Astrocyte (in vitro differentiated cells and primary cell): ENCODE measurements around the gene PPP1R14C. TPM values are rescaled to one million over a fixed set of nuclear protein-coding genes. Genes with fewer than 3 reads are reported as not detected.

ENCODE experiments used
- DNase-seq: peaks from one replicate; pipeline ENCODE4 v3.0.0-alpha.2; 2010; ENCODE audit warnings: low read depth
- FAIRE-seq: peaks from 2 replicates; lab custom pipeline; 2011; peaks lifted over from hg19 to GRCh38; lab: Jason Lieb, UNC
- H2AFZ ChIP-seq: 2 replicates; pipeline ENCODE4 v1.6.0; 2012; ENCODE audit warnings: low read depth, low read length, inconsistent platforms
- H3K27ac ChIP-seq: 2 replicates; pipeline ENCODE4 v1.5.1; 2011; ENCODE audit warnings: low read depth, low read length, inconsistent platforms
- H3K27me3 ChIP-seq: 2 replicates; pipeline ENCODE4 v1.6.0; 2011; ENCODE audit warnings: low read length, inconsistent platforms; ENCODE audit not compliant: insufficient read depth
- H3K36me3 ChIP-seq: 2 replicates; pipeline ENCODE4 v1.5.1; 2011; ENCODE audit warnings: low read length, inconsistent platforms; ENCODE audit not compliant: insufficient read depth
- H3K4me1 ChIP-seq: 2 replicates; pipeline ENCODE4 v1.5.1; 2011; ENCODE audit warnings: low read length, inconsistent platforms; ENCODE audit not compliant: insufficient read depth
- H3K4me2 ChIP-seq: 2 replicates; pipeline ENCODE4 v1.6.0; 2012; ENCODE audit warnings: low read length, inconsistent platforms
- H3K4me3 ChIP-seq: 2 replicates; pipeline ENCODE4 v1.5.1; 2011; ENCODE audit warnings: low read depth, mild to moderate bottlenecking, low read length, inconsistent platforms; ENCODE audit not compliant: insufficient read depth
- H3K79me2 ChIP-seq: 2 replicates; pipeline ENCODE4 v1.6.0; 2012; ENCODE audit warnings: mild to moderate bottlenecking, low read length, inconsistent platforms; ENCODE audit not compliant: insufficient read depth
- H3K9ac ChIP-seq: 2 replicates; pipeline ENCODE4 v1.6.0; 2012; ENCODE audit warnings: mild to moderate bottlenecking, low read length, inconsistent platforms
- H3K9me3 ChIP-seq: 2 replicates; pipeline ENCODE4 v1.5.1; 2012; ENCODE audit warnings: low read depth, mild to moderate bottlenecking, low read length, inconsistent platforms; ENCODE audit not compliant: insufficient read depth
- H4K20me1 ChIP-seq: 2 replicates; pipeline ENCODE4 v1.6.0; 2012; ENCODE audit warnings: low read length, inconsistent platforms; ENCODE audit not compliant: insufficient read depth
- H3K27ac Mint-ChIP-seq: one replicate; pipeline ENCODE4 v1.8.0; 2021; ENCODE audit warnings: mild to moderate bottlenecking, mixed read lengths; ENCODE audit not compliant: unreplicated experiment
- H3K27me3 Mint-ChIP-seq: one replicate; pipeline ENCODE4 v1.8.0; 2021; ENCODE audit warnings: low read depth, mixed read lengths; ENCODE audit not compliant: unreplicated experiment
- H3K36me3 Mint-ChIP-seq: one replicate; pipeline ENCODE4 v1.8.0; 2021; ENCODE audit warnings: low read depth, mixed read lengths; ENCODE audit not compliant: unreplicated experiment
- H3K4me1 Mint-ChIP-seq: one replicate; pipeline ENCODE4 v1.8.0; 2021; ENCODE audit warnings: low read depth, mixed read lengths; ENCODE audit not compliant: unreplicated experiment
- H3K4me3 Mint-ChIP-seq: one replicate; pipeline ENCODE4 v1.8.0; 2021; ENCODE audit warnings: mild to moderate bottlenecking, moderate library complexity, mixed read lengths; ENCODE audit not compliant: unreplicated experiment
- H3K9me3 Mint-ChIP-seq: one replicate; pipeline ENCODE4 v1.8.0; 2021; ENCODE audit warnings: mild to moderate bottlenecking, mixed read lengths; ENCODE audit not compliant: unreplicated experiment
- CTCF ChIP-seq: IDR thresholded peaks from 2 replicates; pipeline ENCODE4 v1.5.1; 2011; ENCODE audit warnings: low read depth, mild to moderate bottlenecking, inconsistent platforms, low read length, moderate library complexity; ENCODE audit not compliant: insufficient read depth
- EZH2 ChIP-seq: IDR thresholded peaks from 2 replicates; pipeline ENCODE4 v1.6.1; 2012; ENCODE audit warnings: mild to moderate bottlenecking, low read length, inconsistent platforms; ENCODE audit not compliant: insufficient read depth
- total RNA-seq: library from RNA; stranded (reverse); gene quantifications from 2 replicates; pipeline ENCODE4 v1.2.1, GENCODE V29; 2021

The PPP1R14C gene
- total RNA-seq, 1 donor from 2014 or later = 3.9 TPM

- H3K36me3 Mint-ChIP-seq = no peaks in the 10 kb centered on the region
- H3K9me3 Mint-ChIP-seq = peaks cover 1% of the 10 kb centered on the region
- H3K4me1 Mint-ChIP-seq = peaks cover 19% of the 10 kb centered on the region
- Histone ChIP-seq H3K4me2 (no peak overlapping the region), H3K79me2 (no peaks in the 10 kb centered on the region), H3K4me3 (no peak overlapping the region), H3K9ac (no peak overlapping the region), H3K9me3 (no peaks in the 10 kb centered on the region), H3K36me3 (no peaks in the 10 kb centered on the region), H2AFZ (no peak overlapping the region), H3K27me3 (no peaks in the 10 kb centered on the region), H3K27ac (no peak overlapping the region), H4K20me1 (no peaks in the 10 kb centered on the region), H3K4me1 (peaks cover 4% of the 10 kb centered on the region)
- no peak overlapping the region for H3K4me3 Mint-ChIP-seq
- no peak for TF ChIP-seq CTCF
- no peak for TF ChIP-seq EZH2
- no peak for FAIRE-seq
- H3K27me3 Mint-ChIP-seq = peaks cover 11% of the 10 kb centered on the region
- H3K27ac Mint-ChIP-seq = no peak overlapping the region
- DNase-seq = no peak
Measured at GRCh38 chr6:150176659-150177058, 33.8 kb downstream of the PPP1R14C start.

GRCh38 chr6:150177259-150177951 is 34.6 kb downstream of the PPP1R14C start:
- Histone ChIP-seq H4K20me1 (no peaks in the 10 kb centered on the region), H3K27me3 (no peaks in the 10 kb centered on the region), H3K27ac (no peak overlapping the region), H2AFZ (no peak overlapping the region), H3K79me2 (no peaks in the 10 kb centered on the region), H3K36me3 (no peaks in the 10 kb centered on the region), H3K9me3 (no peaks in the 10 kb centered on the region), H3K4me1 (peaks cover 4% of the 10 kb centered on the region), H3K9ac (no peak overlapping the region), H3K4me3 (no peak overlapping the region), H3K4me2 (no peak overlapping the region)
- Mint-ChIP-seq H3K36me3 (no peaks in the 10 kb centered on the region), H3K4me1 (peaks cover 19% of the 10 kb centered on the region), H3K4me3 (no peak overlapping the region), H3K9me3 (peaks cover 1% of the 10 kb centered on the region), H3K27ac (peak overlapping the region; percentile 58), H3K27me3 (peaks cover 7% of the 10 kb centered on the region)
- DNase-seq = no peak
- FAIRE-seq = no peak
- TF ChIP-seq CTCF (no peak), EZH2 (no peak)

GRCh38 chr6:150177952-150178520 is 35.2 kb downstream of the PPP1R14C start:
- DNase-seq (peak; percentile 60), FAIRE-seq (no peak)
- Mint-ChIP-seq H3K36me3 (no peaks in the 10 kb centered on the region), H3K27me3 (peaks cover 6% of the 10 kb centered on the region), H3K4me1 (peaks cover 19% of the 10 kb centered on the region), H3K4me3 (no peak overlapping the region), H3K27ac (peak overlapping the region; percentile 30), H3K9me3 (peaks cover 1% of the 10 kb centered on the region)
- TF ChIP-seq CTCF = no peak
- no peak for TF ChIP-seq EZH2
- Histone ChIP-seq H3K27ac (no peak overlapping the region), H2AFZ (no peak overlapping the region), H3K4me2 (no peak overlapping the region), H3K36me3 (no peaks in the 10 kb centered on the region), H3K79me2 (no peaks in the 10 kb centered on the region), H4K20me1 (no peaks in the 10 kb centered on the region), H3K9ac (no peak overlapping the region), H3K4me1 (peaks cover 4% of the 10 kb centered on the region), H3K27me3 (no peaks in the 10 kb centered on the region), H3K4me3 (no peak overlapping the region), H3K9me3 (no peaks in the 10 kb centered on the region)
